Endothelial cell of umbilical vein (primary cell): ENCODE measurements around the gene P2RY6.
"Not testable (repeated sequence)": the region's sequence is repeated elsewhere in the genome, so short reads cannot be mapped to it uniquely, and the experiment has no call there.

Experiments used
- EZH2 ChIP-seq: IDR thresholded peaks from 2 replicates; pipeline ENCODE4 v1.6.1; 2012; ENCODE audit warnings: borderline replicate concordance, low read depth, mild to moderate bottlenecking, moderate library complexity, low read length, inconsistent platforms; ENCODE audit not compliant: severe bottlenecking
- MYC ChIP-seq: IDR thresholded peaks from one replicate; pipeline ENCODE4 v1.6.1; 2011; ENCODE audit warnings: mild to moderate bottlenecking, low read depth, low read length
- POLR2A ChIP-seq: IDR thresholded peaks from 2 replicates; pipeline ENCODE4 v1.6.1; 2012; ENCODE audit warnings: low read depth, mild to moderate bottlenecking, control low read depth, low read length
- POLR2AphosphoS5 ChIP-seq: IDR thresholded peaks from 2 replicates; pipeline ENCODE4 v1.6.1; 2012; ENCODE audit warnings: low read depth, mild to moderate bottlenecking, control low read depth, low read length, moderate library complexity; ENCODE audit not compliant: insufficient read depth
- TF ChIP-seq, protein P1 (sequence below), 2 donors: IDR thresholded peaks; 1 replicate in 1 of 2; 2 replicates in 1 of 2; pipeline ENCODE4 v1.5.1; 2011; ENCODE audit warnings: low read length in 2 of 2, mild to moderate bottlenecking in 2 of 2, moderate library complexity in 2 of 2, control low read depth in 1 of 2, inconsistent platforms in 1 of 2, low read depth in 1 of 2; ENCODE audit not compliant: insufficient read depth in 1 of 2; ENCODE audit errors: extremely low read depth in 1 of 2
- TF ChIP-seq, protein P2 (sequence below): IDR thresholded peaks from 2 replicates; pipeline ENCODE4 v1.6.1; 2011; ENCODE audit not compliant: insufficient read depth, insufficient read length

DNA sequence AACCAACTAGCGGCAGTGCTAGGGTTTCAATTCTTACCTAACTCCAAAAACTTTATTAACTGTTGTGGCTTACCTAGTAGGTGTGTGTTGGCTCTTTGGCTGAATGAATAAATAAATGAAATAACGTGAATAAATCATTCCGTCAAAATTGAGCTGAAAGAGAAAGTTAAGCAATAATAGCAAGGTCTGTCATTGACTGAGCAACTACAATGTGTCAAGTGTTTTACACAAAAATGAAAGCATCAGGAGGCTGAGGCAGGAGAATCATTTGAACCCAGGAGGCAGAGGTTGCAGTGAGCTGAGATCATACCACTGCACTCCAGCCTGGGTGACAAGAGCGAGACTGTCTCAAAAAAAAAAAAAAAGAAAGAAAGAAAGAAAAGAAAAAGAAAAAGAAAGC is 2.1 kb downstream of the P2RY6 start:
- not testable (repeated sequence) for TF ChIP-seq POLR2A, POLR2AphosphoS5, EZH2, MYC
- TF ChIP-seq, protein P1, sequence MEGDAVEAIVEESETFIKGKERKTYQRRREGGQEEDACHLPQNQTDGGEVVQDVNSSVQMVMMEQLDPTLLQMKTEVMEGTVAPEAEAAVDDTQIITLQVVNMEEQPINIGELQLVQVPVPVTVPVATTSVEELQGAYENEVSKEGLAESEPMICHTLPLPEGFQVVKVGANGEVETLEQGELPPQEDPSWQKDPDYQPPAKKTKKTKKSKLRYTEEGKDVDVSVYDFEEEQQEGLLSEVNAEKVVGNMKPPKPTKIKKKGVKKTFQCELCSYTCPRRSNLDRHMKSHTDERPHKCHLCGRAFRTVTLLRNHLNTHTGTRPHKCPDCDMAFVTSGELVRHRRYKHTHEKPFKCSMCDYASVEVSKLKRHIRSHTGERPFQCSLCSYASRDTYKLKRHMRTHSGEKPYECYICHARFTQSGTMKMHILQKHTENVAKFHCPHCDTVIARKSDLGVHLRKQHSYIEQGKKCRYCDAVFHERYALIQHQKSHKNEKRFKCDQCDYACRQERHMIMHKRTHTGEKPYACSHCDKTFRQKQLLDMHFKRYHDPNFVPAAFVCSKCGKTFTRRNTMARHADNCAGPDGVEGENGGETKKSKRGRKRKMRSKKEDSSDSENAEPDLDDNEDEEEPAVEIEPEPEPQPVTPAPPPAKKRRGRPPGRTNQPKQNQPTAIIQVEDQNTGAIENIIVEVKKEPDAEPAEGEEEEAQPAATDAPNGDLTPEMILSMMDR (IDR thresholded peaks at IDR 0.05; ENCODE audit: extremely low read depth in 1 of 2, insufficient read depth in 1 of 2, low read depth in 1 of 2, low read length in 2 of 2) = not testable (repeated sequence)
- TF ChIP-seq, protein P2, sequence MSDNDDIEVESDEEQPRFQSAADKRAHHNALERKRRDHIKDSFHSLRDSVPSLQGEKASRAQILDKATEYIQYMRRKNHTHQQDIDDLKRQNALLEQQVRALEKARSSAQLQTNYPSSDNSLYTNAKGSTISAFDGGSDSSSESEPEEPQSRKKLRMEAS = not testable (repeated sequence)
